Stomach (tissue), 9 donors: Measurements from ENCODE around the gene HOXC4. TPM values are rescaled to one million over a fixed set of nuclear protein-coding genes. Genes with fewer than 3 reads are reported as not detected.

Experiments
- DNase-seq, 2 donors: peaks; one replicate each; pipeline versions ENCODE4 v3.0.0 to v3.0.0-alpha.2; 2013 to 2019
- H3K27ac ChIP-seq, 5 donors: fragments of 200-600 bp in 4 of 5; sonication (generic) in 4 of 5; one replicate each; pipeline ENCODE4 v1.5.1; 2013 to 2019; ENCODE audit warnings: mild to moderate bottlenecking in 1 of 5, moderate library complexity in 1 of 5
- H3K27me3 ChIP-seq, 3 donors: fragments of 200-600 bp; sonication (generic); one replicate each; pipeline ENCODE4 v1.5.1; 2017 to 2019; ENCODE audit warnings: mixed run types in 1 of 3
- H3K36me3 ChIP-seq, 4 donors: fragments of 200-600 bp; sonication (generic); 1 replicate in 3 of 4; 2 replicates in 1 of 4; pipeline ENCODE4 v1.5.1; 2016 to 2019
- H3K4me1 ChIP-seq, 4 donors: fragments of 200-600 bp; sonication (generic); one replicate each; pipeline ENCODE4 v1.5.1; 2016 to 2019
- H3K4me3 ChIP-seq, 4 donors: fragments of 200-600 bp; sonication (generic) in 3 of 4; one replicate each; pipeline ENCODE4 v1.5.1; 2016 to 2019; ENCODE audit warnings: mild to moderate bottlenecking in 1 of 4
- H3K9me3 ChIP-seq, 4 donors: fragments of 200-600 bp; sonication (generic); one replicate each; pipeline ENCODE4 v1.5.1; 2016 to 2019
- EP300 ChIP-seq: sonication (generic); formaldehyde crosslinking; IDR thresholded peaks from one replicate; pipeline ENCODE4 v1.6.1; 2017; ENCODE audit warnings: antibody characterized with exemption
- POLR2A ChIP-seq, 4 donors: fragments of 450-650 bp; IDR thresholded peaks; one replicate each; pipeline ENCODE4 v1.6.1; 2016; ENCODE audit warnings: antibody characterized with exemption in 4 of 4, control low read depth in 2 of 4, mild to moderate bottlenecking in 1 of 4, moderate library complexity in 1 of 4
- POLR2AphosphoS5 ChIP-seq, 3 donors: sonication (generic); formaldehyde crosslinking; IDR thresholded peaks; one replicate each; pipeline ENCODE4 v1.6.1; 2016; ENCODE audit warnings: antibody characterized with exemption in 3 of 3
- WGBS, 5 donors: extraction: QIAGEN DNeasy Blood & Tissue Kit in 3 of 5; methylation state at CpG; one replicate each; pipeline versions ENCODE4 v1.1.5 to v1.1.7; 2013 to 2018; 5-methylcytosine and 5-hydroxymethylcytosine counted together
- intact Hi-C: fragments of 100-400 bp; cut with DNase I; formaldehyde crosslinking; loops from one replicate; pipeline ENCODE4 v1.15.1; 2023; ENCODE audit warnings: low total_unique reads
- polyA plus RNA-seq, 3 donors: library from polyadenylated mRNA; stranded (reverse); fragments of 200-250 nt; gene quantifications; one replicate each; pipeline ENCODE4 v1.2.3, GENCODE V29; 2013
- total RNA-seq, 5 donors: library from RNA; depleted of rRNA; stranded (reverse); fragments of >200 nt; gene quantifications; one replicate each; pipeline versions ENCODE4 v1.1.0 to v1.2.3, GENCODE V29; 2014 to 2016
- TF ChIP-seq, protein P1 (sequence below), 7 experiments: fragments of 450-650 bp in 4 of 7; fragments of 200-600 bp in 3 of 7; sonication (generic) in 3 of 7; IDR thresholded peaks; one replicate each; pipeline ENCODE4 v1.5.1; 2016 to 2019; ENCODE audit warnings: antibody characterized with exemption in 7 of 7, control low read depth in 2 of 7, mild to moderate bottlenecking in 1 of 7
- donor health status: healthy with polysubstance abuse.
- donor health status: Bipolar disorder and iron deficiency.
- donor health status: healthy.

HOXC4 gene
- total and polyA plus RNA-seq, 8 donors, result 0.92 to 3.7 (median 2.6) TPM; not detected in 3

- peaks cover 0 to 5% (median 0%) of the 10 kb centered on the region in 4 donors for H3K9me3 ChIP-seq
- no peak overlapping the region for H3K4me3 ChIP-seq
- TF ChIP-seq POLR2AphosphoS5 (IDR thresholded peaks at IDR 0.05) (no peak), POLR2A (IDR thresholded peaks at IDR 0.05) (no peak)
- no peak overlapping the region for H3K27ac ChIP-seq
- DNase-seq, result no peak
- H3K4me1 ChIP-seq, result peaks cover 28 to 56% (median 48%) of the 10 kb centered on the region in 4 donors
- no peaks in the 10 kb centered on the region for H3K36me3 ChIP-seq
- intact Hi-C loops, result no loop called here
- H3K27me3 ChIP-seq, result peaks cover 40 to 100% (median 99%) of the 10 kb centered on the region in 3 donors
- WGBS, 5 donors, result 11 to 16% (median 12%) methylated on average over 23 of the region's 23 CpGs
Observed at GRCh38 chr12:54015018-54015931, 38.4 kb upstream of the HOXC4 start.

GRCh38 chr12:54016051-54016450 is 37.6 kb upstream of the HOXC4 start:
- intact Hi-C loops, result no loop called here
- H3K9me3 ChIP-seq, result peaks cover 0 to 5% (median 0%) of the 10 kb centered on the region in 4 donors
- WGBS, 5 donors, result 4 to 19% (median 9%) methylated on average over 3 of the region's 3 CpGs
- no peaks in the 10 kb centered on the region for H3K36me3 ChIP-seq
- DNase-seq, result no peak
- no peak for TF ChIP-seq EP300
- TF ChIP-seq POLR2AphosphoS5 (IDR thresholded peaks at IDR 0.05), result no peak
- TF ChIP-seq, protein P1, sequence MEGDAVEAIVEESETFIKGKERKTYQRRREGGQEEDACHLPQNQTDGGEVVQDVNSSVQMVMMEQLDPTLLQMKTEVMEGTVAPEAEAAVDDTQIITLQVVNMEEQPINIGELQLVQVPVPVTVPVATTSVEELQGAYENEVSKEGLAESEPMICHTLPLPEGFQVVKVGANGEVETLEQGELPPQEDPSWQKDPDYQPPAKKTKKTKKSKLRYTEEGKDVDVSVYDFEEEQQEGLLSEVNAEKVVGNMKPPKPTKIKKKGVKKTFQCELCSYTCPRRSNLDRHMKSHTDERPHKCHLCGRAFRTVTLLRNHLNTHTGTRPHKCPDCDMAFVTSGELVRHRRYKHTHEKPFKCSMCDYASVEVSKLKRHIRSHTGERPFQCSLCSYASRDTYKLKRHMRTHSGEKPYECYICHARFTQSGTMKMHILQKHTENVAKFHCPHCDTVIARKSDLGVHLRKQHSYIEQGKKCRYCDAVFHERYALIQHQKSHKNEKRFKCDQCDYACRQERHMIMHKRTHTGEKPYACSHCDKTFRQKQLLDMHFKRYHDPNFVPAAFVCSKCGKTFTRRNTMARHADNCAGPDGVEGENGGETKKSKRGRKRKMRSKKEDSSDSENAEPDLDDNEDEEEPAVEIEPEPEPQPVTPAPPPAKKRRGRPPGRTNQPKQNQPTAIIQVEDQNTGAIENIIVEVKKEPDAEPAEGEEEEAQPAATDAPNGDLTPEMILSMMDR (IDR thresholded peaks at IDR 0.05), result no peak
- TF ChIP-seq POLR2A (IDR thresholded peaks at IDR 0.05), result no peak
- peaks cover 28 to 59% (median 47%) of the 10 kb centered on the region in 4 donors for H3K4me1 ChIP-seq
- peaks cover 40 to 100% (median 97%) of the 10 kb centered on the region in 3 donors for H3K27me3 ChIP-seq
- no peak overlapping the region for H3K27ac ChIP-seq
- no peak overlapping the region for H3K4me3 ChIP-seq

- peak in 1 of 2 donors; percentile 37 for DNase-seq
- Histone ChIP-seq H3K9me3 (peaks cover 0 to 5% (median 0%) of the 10 kb centered on the region in 4 donors), H3K4me3 (peak overlapping the region in 1 of 4 donors; percentile 55), H3K27me3 (peaks cover 40 to 100% (median 97%) of the 10 kb centered on the region in 3 donors), H3K36me3 (no peaks in the 10 kb centered on the region), H3K27ac (no peak overlapping the region), H3K4me1 (peaks cover 28 to 55% (median 45%) of the 10 kb centered on the region in 4 donors)
- intact Hi-C loops, result no loop called here
- TF ChIP-seq, protein P1 (IDR thresholded peaks at IDR 0.05), result no peak
- no peak for TF ChIP-seq POLR2AphosphoS5 (IDR thresholded peaks at IDR 0.05)
- TF ChIP-seq POLR2A (IDR thresholded peaks at IDR 0.05), result no peak
- TF ChIP-seq EP300, result no peak
- WGBS, 5 donors, result 4 to 9% (median 7%) methylated on average over 22 to 25 of the region's 25 CpGs
Observed at GRCh38 chr12:54016478-54016964, 37.1 kb upstream of the HOXC4 start.

DNA sequence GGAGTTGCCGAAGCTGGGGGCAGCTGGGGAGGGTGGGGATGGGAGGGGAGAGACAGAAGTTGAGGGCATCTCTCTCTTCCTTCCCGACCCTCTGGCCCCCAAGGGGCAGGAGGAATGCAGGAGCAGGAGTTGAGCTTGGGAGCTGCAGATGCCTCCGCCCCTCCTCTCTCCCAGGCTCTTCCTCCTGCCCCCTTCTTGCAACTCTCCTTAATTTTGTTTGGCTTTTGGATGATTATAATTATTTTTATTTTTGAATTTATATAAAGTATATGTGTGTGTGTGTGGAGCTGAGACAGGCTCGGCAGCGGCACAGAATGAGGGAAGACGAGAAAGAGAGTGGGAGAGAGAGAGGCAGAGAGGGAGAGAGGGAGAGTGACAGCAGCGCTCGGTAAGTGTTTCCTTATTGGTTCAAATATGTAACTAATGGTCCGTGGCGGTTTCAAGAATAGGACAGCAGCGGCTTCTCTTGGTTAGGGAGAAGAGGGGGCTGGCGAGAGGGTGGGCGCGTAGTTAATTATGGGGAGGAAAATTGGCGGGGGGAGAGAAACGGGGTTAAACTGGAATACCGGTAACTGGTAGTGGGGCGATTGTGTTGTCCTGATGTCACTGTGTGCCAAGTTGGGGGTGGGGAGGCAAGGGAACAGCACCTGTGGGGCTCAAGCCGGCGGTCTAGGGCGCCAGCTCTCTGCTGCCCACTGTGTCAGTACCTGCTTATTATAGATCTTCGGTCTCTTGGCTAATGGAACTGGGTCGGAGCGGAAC is 36.4 kb upstream of the HOXC4 start:
- H3K4me3 ChIP-seq, result peak overlapping the region; percentile 43 to 55 (median 46)
- TF ChIP-seq POLR2AphosphoS5 (IDR thresholded peaks at IDR 0.05), result no peak
- no peak for TF ChIP-seq POLR2A (IDR thresholded peaks at IDR 0.05)
- TF ChIP-seq, protein P1 (IDR thresholded peaks at IDR 0.05), result no peak
- no peak for TF ChIP-seq EP300
- intact Hi-C loops, result no loop called here
- H3K4me1 ChIP-seq, result peaks cover 28 to 54% (median 44%) of the 10 kb centered on the region in 4 donors
- H3K27ac ChIP-seq, result peak overlapping the region in 1 of 5 donors; percentile 66
- H3K36me3 ChIP-seq, result no peaks in the 10 kb centered on the region
- peaks cover 0 to 5% (median 0%) of the 10 kb centered on the region in 4 donors for H3K9me3 ChIP-seq
- peaks cover 40 to 100% (median 98%) of the 10 kb centered on the region in 3 donors for H3K27me3 ChIP-seq
- no peak for DNase-seq
- 3 to 9% (median 5%) methylated on average over 24 of the region's 24 CpGs for WGBS, 5 donors
